HCEC 1CT (cell line): ENCODE measurements around the gene TBC1D32.
A peak's percentile ranks its signal among the peaks of the same experiment; 100 is the strongest.
"Not testable (repeated sequence)": the region's sequence is repeated elsewhere in the genome, so short reads cannot be mapped to it uniquely, and the experiment has no call there.

Source experiments
- DNase-seq: peaks from one replicate; pipeline ENCODE4 v3.0.0-alpha.2; 2017

Gene TBC1D32

DNA sequence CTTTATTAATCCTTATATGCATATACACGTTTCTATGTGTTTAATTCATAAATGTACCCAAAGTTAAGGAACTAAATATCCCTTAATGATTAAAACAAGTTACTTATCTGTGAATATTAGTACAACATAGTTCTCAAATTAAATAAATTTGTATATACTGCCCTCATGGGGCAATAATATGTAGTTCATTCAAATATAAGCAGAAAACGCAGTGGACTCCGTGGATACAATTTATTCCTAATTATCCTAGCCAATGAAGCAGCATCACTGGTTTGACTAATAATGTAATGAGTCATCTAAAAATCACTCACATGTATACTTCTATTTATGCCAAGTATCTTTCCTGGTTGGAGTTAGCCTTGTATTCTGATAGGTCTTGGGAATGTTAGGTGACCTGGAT is 111.6 kb downstream of the TBC1D32 start:
- peak; percentile 71 for DNase-seq

DNA sequence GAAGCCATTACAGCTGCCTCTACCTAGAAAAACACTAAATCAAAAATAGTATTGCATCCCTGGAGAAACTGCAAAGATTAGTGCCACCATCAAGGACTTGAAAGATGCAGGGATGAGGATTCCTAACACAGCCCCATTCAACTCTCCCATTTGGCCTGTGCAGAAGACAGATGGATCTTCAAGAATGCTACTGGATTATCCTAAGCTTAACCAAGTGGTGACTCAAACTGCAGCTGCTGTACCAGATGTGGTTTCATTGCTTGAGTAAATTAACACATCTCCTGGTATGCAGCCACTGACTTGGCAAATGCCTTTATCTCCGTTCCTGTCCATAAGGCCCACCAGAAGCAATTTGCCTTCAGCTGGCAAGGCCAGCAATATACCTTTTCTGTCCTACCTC is 117.4 kb downstream of the TBC1D32 start:
- DNase-seq: peak; percentile 86

DNA sequence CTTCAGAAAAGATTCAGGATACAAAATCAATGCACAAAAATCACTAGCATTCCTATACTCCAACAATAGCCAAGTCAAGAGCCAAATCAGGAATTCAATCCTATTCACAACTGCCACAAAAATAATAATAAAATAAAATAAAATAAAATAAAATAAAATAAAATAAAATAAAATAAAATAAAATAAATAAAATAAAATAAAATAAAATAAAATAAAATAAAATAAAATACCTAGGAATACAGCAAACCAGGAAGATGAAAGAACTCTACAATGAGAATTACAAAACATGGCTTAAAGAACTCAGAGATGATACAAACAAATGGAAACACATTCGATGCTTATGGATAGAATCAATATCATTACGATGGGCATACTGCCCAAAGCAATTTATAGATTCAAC is 120.9 kb downstream of the TBC1D32 start:
- DNase-seq: not testable (repeated sequence)

DNA sequence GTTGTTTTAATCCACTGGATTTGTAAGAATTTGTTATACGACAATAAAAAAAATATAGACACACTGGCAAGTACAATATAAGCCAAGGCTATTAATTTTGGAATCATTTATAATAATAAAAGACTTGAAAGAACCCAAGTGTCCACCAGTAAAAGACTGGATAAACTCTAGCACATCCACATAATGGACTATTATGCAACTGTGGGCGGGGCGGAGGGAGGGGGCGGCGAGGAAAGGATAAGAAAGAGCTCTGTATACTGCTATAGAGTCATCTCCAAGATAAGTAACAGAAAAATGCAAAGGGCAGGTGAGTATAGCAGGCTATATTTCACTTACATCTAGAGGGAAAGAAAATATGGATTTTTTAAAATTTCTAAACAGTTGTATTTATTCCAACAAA is 123.3 kb downstream of the TBC1D32 start:
- no peak for DNase-seq

DNA sequence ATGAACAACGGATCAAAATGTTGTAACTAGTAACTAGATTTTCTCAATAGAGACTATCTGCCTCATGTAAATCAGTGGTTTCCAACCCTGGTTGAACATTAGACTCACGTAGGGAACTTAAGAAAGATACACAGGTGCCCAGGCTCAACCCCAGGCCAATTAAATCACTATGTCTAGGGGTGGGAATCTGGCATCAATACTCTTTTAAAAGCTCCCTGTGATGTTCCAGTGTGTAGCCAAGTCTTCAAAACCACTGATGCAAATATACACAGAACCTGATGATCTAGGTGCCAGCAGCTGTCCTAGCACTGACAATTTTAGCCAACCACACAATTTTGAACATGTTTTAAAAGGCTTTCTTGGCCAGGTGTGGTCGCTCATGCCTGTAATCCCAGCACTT is 128.7 kb downstream of the TBC1D32 start:
- DNase-seq: no peak

DNA sequence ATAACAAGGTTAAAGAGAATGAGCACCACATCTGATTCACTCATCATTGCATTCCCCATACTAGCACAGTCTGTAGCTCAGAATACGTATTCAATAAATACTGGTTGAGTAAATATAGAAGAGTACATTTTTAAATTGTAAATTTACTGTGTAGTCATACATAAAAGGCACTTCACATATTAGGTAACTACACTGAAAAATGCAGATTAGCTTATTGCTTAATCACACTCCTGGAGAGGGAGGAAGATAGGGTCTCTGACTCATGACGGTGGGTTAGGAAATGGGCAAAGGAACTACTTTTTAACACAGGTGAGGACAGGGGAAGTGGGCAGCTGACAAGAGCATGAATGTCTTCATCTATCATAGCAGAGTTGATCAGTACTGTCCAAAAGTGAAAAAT is 133.2 kb downstream of the TBC1D32 start:
- no peak for DNase-seq

DNA sequence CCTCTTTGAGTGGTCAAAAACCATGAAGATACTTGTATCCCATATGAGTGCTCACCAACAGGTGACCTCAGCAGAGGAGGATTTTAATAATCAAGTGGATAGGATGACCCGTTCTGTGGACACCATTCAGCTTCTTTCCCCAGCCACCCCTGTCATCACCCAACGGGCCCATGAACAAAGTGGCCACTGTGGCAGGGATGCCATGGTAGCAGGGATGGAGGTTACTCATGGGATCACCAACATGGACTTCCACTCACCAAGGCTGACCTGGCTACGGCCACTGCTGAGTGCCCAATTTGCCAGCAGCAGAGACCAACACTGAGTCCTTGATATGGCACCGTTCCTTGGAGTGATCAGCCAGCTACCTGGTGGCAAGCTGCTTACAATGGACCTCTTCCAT is 138.2 kb downstream of the TBC1D32 start:
- not testable (repeated sequence) for DNase-seq

DNA sequence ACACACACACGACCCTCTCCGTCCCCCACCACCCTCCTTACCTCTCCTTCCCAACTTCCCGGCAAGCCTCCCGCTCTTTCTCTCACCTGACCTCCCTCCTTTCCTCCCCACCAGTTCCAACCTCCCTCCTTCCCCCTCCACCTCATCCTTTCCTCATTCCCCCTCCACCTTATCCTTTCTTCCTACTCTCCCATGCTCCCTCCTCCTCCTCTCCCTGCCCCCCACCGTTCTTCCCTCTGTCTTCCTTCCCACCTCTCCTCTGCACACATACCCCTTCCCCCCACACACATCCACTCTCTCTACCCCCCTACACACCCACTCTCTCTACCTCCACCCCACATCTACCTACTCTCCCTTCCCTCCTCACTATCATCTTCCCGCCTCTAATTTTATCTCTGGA is 144.2 kb downstream of the TBC1D32 start:
- DNase-seq: no peak

DNA sequence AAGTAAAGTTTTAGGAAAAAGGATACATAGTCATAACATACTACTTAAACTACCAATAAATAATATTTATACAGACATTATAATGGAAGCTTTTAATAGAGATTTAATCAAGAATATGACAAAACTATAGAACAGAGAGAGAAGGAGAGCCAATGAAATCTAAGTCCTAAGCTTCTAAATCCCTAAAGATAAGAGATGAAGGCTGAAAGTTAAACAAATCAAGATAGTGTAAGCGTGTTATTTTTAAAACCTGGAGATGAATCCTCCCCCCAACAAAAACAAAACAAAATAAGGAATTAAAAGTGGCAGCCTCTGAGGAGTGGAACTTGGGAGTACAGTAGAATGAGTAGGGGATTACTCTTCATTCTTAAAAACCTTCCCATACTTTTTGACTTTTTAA is 145.9 kb downstream of the TBC1D32 start:
- no peak for DNase-seq

DNA sequence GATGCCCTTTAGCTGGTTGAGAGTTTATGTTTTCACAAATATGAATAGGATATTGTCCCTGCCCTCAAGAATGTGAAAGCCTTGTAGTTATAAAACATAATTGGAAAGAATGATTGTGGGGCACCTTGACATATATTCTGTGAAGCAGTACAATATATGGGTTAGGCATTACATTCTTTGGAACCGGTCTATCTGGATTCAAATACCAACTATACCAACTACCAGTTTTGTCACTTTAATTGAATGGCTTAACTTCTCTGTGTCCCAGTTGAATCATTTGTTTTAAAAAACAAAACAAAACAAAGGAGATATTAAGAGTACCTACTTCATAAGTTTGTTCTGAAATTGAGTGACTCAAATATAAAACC is 146.5 kb downstream of the TBC1D32 start:
- no peak for DNase-seq

DNA sequence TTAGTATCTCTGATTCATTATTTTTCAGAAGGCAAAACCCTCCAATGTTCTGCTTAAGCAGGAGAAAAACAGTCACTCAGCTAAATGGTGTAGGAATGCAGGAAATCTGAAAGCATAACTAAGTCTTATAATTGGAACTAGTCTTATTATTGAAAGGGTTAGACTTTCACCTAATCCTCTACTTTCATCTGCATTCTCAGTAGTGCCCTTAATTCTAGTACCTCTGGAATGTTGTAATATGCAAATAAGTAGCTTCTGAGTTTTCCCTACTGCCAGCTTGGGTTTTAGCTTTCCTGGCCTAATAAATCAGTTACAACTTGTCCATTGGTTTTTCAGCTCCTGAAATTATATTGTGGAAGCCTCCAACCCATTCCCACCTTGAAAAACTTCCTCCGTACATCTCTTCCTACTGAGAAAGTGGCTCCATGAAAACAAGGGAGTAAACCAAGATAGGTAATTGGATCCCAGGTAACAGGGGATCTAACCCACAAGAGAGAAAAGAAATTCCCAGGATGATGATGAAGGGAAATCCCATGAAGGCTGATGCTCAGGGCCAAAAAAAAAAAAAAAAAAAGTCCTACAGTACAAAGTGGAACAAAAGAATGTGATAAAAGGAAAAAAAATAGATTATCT is 147.0 kb downstream of the TBC1D32 start:
- no peak for DNase-seq

DNA sequence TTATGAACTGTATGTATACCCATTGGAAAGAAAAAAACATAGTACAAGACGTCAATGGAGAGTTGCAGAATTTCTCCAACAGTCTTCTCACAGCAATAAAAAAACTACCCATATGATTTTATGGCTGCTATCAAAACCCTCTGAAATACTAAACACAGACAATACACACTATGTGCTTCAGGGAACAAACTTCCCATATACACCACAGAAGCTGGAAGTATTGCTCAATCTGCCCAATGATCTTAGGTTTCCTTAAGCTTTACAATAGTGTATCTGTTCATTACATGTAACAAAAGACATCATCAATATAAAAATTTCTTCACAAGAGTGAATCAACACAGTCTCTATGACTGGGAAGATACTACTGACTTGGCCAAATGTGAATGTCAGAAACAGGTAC is 150.5 kb downstream of the TBC1D32 start:
- no peak for DNase-seq

DNA sequence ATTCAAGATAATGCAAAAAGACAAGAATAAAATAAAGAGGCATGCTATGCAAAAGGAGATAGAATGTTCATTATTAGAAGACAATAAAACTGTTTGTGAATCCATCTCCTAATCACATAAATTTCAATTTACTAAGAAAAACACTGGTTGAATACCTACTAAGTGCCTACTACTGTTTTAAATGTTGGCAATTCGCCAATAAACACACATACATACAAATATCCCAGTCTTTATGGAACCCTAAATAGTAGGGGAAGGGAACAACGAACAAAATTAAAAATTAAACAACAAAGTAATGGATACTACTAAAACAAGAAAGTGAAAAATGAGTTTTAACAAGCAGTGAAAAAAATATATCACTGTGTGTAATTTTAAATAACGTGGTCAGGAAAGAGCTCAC is 158.5 kb downstream of the TBC1D32 start:
- DNase-seq: no peak

DNA sequence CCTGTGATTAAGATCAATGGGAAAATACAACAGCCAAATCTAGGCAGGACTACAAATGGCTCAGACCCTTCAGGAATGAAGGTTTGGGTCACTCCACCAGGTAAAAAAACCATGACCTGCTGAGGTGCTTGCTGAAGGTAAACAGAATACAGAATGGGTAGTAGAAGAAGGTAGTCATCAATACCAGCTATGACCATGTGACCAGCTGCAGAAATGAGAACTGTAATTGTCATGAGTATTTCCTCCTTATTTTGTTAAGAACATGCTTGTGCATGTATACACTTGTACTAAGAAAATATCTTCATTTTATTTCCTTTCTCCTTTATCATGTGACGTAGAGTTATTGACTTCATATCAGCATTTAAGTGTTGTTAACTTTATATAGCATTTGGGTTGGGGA is 161.8 kb downstream of the TBC1D32 start:
- DNase-seq: not testable (repeated sequence)

DNA sequence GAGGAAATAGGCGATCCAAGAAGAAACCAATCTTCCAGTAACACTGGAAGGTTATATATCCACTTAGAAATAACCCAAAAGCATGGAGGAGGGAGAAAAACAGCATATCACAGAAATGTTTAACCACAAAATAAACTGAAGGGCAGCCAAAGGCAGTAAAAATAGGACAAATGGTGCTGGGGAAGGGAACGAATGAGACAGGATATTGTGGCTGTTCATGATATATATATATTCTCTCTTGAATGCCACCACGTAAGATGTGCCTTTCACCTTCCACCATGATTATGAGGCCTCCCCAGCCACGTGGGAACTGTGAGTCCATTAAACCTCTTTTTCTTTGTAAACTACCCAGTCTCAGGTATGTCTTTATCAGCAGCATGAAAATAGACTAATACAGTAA is 162.4 kb downstream of the TBC1D32 start:
- no peak for DNase-seq

DNA sequence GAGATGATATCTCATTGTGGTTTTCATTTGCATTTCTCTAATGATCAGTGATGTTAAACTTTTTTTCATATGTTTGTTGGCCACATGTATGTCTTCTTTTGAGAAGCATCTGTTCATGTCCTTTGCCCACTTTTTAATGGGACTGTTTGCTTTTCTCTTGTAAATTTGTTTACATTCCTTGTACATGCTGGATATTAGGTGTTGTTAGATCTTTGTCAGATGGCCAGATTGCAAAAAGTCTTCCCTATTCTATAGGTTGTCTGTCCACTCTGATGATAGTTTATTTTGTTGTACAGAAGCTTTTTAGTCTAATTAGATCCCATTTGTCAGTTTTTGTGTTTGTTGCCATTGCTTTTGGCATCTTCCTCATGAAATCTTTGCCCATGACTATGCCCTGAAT is 172.4 kb downstream of the TBC1D32 start:
- no peak for DNase-seq

DNA sequence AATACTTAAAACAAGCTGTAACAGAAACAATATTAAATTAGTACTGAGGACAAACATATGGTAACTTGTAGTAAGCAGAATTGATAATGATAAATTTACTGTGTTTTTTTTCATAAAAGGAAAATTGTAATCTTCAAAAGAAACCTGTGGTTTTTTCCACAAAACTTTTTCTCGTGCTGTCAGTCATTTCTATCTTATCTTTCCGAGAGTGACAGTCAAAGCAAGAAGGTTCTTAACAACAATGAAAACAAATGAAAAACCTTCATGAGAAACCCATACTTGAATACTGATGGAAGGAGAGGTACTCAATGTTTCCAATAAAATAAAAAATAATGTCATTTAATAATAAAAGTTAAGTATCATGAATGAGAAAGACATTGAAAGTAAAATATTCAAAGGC is 174.0 kb downstream of the TBC1D32 start:
- DNase-seq: no peak

DNA sequence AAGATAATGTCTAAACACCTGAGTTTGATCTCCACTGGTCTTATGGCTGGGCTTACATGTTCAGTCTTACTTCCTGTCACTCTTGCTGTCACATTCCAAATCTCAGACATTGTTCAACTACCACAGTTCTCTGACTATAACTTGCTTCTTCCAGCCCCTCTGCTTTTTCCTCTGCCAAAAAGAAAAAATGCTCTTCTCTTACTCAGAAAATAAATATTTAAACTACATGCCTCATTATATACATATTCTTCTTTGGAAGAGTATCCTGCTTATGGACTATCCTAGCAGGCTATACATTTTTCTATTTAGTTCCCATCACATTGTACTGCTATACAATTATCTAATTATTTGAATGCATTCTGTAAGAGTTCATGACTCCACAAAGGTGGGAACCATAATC is 175.4 kb downstream of the TBC1D32 start:
- no peak for DNase-seq

DNA sequence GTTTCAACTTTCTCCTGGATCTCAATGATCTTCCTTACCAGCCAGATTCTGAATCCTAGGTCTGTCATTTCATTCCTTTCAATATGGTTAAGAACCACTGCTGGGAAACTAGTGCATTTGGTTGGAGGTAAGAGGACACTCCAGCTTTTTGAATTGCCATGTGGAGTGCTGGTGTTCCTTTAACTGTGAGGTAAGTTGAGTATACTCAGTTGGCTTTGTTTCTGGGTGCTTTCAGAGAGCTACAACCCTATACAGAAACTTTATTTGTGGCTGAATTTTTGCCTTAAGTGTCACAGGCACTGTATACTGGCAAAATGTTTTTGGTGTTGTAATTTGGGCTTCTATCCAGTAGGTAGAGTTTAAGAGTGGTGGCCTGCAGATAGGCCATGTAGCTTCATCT is 175.8 kb downstream of the TBC1D32 start:
- peak; percentile 4 for DNase-seq

DNA sequence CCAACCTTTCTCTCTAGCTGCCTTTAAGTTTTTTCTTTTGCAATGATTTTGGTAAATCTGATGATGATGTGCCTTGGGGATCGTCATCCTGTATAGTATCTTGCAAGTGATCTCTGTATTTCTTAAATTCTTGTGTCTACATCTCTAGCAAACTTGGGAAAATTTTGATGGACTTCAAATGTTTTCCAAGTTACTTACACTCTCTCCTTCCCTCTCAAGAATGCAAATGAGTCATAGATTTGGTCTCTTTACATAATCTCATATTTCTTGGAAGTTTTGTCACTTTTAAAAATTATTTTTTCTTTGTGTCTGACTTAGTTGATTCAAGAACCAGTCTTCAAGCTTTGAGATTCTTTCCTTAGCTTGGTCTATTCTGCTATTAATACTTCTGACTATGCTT is 176.4 kb downstream of the TBC1D32 start:
- peak; percentile 36 for DNase-seq

DNA sequence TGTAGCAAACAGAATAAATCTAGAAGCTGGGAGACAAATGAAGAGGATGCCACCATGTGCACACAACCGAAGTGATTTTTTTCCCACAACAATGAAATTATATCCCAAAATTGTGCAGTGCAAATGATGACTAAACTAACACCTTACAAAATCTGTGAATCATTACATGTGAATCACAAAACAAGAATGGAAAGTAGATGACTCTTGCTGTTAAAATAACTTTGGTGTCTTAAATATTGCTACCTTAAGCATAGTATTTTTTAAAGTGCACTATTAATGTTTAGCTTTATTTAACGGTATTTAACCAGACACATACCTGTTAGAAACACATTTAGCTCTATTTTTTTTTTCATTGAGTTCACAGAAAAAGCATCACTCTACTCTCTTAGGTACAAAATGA is 190.8 kb downstream of the TBC1D32 start:
- DNase-seq: peak; percentile 23

DNA sequence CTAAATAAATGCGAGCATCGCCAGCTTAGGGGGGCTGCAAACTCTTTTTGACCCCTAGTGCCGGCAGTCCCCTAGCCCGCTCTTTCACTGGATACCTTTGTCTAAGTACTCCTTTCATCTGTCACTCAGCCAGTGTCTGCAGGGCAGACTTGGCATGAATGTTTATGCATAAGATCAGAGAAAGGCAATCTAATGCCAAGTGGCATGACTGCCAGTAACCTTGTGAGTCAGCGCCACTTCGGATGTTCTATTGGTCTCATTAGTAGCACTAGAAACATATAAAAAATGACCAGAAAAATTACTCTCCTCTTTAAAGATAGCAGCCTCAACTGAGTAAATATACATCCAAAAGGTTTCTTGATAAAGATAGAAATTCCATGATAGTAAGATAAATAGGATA is 192.2 kb downstream of the TBC1D32 start:
- no peak for DNase-seq

DNA sequence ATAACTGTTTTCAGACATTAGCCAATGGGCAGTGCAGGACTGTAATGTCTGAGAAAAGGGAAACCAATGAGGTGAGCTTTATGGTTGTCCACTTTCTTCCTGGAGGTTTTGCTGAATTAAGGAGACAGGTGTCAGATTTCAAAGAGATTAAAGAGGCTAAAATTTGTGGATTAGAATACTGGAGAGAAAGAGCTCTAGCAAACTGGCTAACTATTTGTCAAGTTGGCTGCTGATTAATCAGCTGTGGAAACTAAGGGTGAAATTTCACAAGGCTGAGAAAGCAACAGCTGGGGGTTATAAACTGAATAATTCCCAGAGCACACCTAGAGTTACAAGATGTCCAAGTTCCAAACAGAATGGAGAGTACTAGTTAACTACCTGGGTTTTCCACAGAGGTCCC is 198.9 kb downstream of the TBC1D32 start:
- DNase-seq: no peak

DNA sequence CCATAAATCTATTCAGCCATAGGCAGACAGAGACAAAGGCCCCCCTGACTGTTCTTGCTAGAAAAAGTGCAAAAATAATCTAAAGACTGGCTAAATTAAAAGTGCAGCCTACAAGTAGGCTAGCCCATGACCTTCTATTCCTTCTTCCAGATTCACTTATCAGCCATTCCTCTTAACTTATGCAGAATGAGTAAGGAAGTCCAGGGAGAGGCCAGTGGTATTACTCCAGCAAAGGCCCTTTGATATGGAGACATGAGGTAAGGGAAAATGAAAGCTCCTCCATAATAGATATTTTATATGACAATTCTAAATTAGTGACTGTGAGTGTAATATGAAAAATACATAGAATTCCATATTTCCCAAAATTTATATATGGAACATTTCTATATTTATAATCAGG is 199.4 kb downstream of the TBC1D32 start:
- DNase-seq: no peak

DNA sequence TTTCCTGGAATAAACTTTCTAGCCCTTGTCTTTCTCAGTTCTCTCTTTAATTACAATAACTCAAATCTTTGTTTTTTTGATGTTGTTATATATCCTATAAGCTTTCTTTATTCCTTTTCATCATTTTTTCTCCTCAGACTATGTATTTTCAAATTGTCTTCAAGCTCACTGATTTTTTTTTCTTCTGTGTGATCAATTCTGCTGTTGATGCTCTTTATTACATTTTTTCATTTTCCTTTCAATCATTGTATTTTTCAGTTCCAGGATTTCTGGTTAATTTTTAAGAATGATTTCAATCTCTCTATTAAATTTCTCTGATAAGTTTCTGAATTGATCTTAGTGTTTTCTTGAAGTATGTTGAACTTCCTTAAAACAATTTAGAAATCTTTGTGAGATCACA is 209.7 kb downstream of the TBC1D32 start:
- no peak for DNase-seq

DNA sequence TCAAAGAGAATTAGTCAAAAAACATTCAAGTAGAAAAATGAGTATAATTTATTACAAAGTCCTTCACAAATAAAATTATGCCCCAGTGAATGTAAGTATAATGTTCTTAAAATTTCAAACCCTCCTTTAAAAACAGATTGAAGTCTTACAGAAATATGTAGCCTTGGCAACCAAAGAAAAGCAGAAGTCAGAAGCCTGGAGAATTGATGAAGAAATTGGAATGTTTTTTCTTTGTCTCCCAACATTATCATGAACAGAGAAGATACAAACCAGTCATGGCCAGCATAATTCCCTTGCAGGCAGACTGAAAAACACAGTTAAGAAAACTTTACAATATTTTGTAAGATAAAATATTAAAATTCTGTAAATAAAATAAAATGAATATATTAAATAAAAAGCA is 221.9 kb downstream of the TBC1D32 start:
- no peak for DNase-seq
